Ishikawa (cell line): ENCODE measurements around the gene C7.

Experiments used
- CEBPB ChIP-seq: IDR thresholded peaks from 2 replicates; pipeline ENCODE4 v1.6.1; 2012
- CREB1 ChIP-seq: IDR thresholded peaks from 2 replicates; pipeline ENCODE4 v1.6.1; 2012; ENCODE audit warnings: low read depth
- EGR1 ChIP-seq: IDR thresholded peaks from 2 replicates; pipeline ENCODE4 v1.6.1; 2012
- EP300 ChIP-seq: IDR thresholded peaks from 2 replicates; pipeline ENCODE4 v1.6.1; 2012; ENCODE audit warnings: borderline replicate concordance
- FOXM1 ChIP-seq: IDR thresholded peaks from 2 replicates; pipeline ENCODE4 v1.6.1; 2012; ENCODE audit warnings: low read depth, borderline replicate concordance
- MAX ChIP-seq: IDR thresholded peaks from 2 replicates; pipeline ENCODE4 v1.6.1; 2012
- NFIC ChIP-seq: IDR thresholded peaks from 2 replicates; pipeline ENCODE4 v1.6.1; 2012
- RAD21 ChIP-seq: IDR thresholded peaks from 2 replicates; pipeline ENCODE4 v1.6.1; 2012; ENCODE audit warnings: low read depth
- TAF1 ChIP-seq: IDR thresholded peaks from 2 replicates; pipeline ENCODE4 v1.6.1; 2012; ENCODE audit warnings: low read depth, mild to moderate bottlenecking
- TCF12 ChIP-seq: IDR thresholded peaks from 2 replicates; pipeline ENCODE4 v1.6.1; 2012; ENCODE audit warnings: low read depth
- TEAD4 ChIP-seq: IDR thresholded peaks from 2 replicates; pipeline ENCODE4 v1.6.1; 2012
- USF1 ChIP-seq: IDR thresholded peaks from 2 replicates; pipeline ENCODE4 v1.6.1; 2012
- YY1 ChIP-seq: IDR thresholded peaks from 2 replicates; pipeline ENCODE4 v1.6.1; 2012; ENCODE audit warnings: low read depth
- ZBTB7A ChIP-seq: IDR thresholded peaks from 2 replicates; pipeline ENCODE4 v1.6.1; 2012; ENCODE audit warnings: low read depth
- TF ChIP-seq, protein P1 (sequence below): IDR thresholded peaks from 2 replicates; pipeline ENCODE4 v1.6.1; 2012; ENCODE audit warnings: low read depth, mild to moderate bottlenecking

The C7 gene

GRCh38 chr5:40976836-40977235 lies 67.5 kb downstream of the C7 start:
- no peak for TF ChIP-seq MAX

DNA sequence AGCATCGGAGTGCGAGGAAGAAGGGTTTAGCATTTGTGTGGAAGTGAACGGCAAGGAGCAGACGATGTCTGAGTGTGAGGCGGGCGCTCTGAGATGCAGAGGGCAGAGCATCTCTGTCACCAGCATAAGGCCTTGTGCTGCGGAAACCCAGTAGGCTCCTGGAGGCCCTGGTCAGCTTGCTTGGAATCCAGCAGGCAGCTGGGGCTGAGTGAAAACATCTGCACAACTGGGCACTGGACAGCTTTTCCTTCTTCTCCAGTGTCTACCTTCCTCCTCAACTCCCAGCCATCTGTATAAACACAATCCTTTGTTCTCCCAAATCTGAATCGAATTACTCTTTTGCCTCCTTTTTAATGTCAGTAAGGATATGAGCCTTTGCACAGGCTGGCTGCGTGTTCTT lies 72.1 kb downstream of the C7 start:
- no peak for TF ChIP-seq CREB1
- no peak for TF ChIP-seq TEAD4
- TF ChIP-seq ZBTB7A: no peak
- no peak for TF ChIP-seq USF1
- no peak for TF ChIP-seq MAX
- TF ChIP-seq CEBPB: no peak

DNA sequence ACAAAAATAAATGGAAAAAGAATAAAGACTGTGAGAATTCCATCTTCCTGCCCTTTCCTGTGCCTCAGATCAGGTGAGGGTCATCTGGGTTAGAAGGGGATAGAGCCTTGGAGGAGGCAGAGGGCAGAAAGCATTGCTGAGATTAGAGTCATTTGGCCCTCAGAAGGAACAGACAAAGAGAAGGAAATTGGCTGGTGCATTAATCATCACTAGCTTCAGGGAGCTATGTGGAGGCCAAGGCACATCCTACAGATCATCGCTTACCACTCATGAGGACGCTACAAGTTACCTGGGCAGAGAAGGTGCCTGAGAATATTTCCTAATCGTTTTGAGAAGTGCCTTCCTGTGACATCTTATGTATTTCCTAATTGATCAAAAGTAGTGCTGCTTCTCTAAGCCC lies 74.5 kb downstream of the C7 start:
- no peak for TF ChIP-seq NFIC
- no peak for TF ChIP-seq TCF12
- TF ChIP-seq EGR1: no peak
- TF ChIP-seq USF1: no peak
- no peak for TF ChIP-seq CREB1
- TF ChIP-seq EP300: no peak
- no peak for TF ChIP-seq ZBTB7A
- no peak for TF ChIP-seq TEAD4
- TF ChIP-seq MAX: no peak
- TF ChIP-seq, protein P1, sequence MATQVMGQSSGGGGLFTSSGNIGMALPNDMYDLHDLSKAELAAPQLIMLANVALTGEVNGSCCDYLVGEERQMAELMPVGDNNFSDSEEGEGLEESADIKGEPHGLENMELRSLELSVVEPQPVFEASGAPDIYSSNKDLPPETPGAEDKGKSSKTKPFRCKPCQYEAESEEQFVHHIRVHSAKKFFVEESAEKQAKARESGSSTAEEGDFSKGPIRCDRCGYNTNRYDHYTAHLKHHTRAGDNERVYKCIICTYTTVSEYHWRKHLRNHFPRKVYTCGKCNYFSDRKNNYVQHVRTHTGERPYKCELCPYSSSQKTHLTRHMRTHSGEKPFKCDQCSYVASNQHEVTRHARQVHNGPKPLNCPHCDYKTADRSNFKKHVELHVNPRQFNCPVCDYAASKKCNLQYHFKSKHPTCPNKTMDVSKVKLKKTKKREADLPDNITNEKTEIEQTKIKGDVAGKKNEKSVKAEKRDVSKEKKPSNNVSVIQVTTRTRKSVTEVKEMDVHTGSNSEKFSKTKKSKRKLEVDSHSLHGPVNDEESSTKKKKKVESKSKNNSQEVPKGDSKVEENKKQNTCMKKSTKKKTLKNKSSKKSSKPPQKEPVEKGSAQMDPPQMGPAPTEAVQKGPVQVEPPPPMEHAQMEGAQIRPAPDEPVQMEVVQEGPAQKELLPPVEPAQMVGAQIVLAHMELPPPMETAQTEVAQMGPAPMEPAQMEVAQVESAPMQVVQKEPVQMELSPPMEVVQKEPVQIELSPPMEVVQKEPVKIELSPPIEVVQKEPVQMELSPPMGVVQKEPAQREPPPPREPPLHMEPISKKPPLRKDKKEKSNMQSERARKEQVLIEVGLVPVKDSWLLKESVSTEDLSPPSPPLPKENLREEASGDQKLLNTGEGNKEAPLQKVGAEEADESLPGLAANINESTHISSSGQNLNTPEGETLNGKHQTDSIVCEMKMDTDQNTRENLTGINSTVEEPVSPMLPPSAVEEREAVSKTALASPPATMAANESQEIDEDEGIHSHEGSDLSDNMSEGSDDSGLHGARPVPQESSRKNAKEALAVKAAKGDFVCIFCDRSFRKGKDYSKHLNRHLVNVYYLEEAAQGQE: no peak
- no peak for TF ChIP-seq RAD21
- no peak for TF ChIP-seq FOXM1
- no peak for TF ChIP-seq CEBPB
- TF ChIP-seq TAF1: no peak
- no peak for TF ChIP-seq YY1

DNA sequence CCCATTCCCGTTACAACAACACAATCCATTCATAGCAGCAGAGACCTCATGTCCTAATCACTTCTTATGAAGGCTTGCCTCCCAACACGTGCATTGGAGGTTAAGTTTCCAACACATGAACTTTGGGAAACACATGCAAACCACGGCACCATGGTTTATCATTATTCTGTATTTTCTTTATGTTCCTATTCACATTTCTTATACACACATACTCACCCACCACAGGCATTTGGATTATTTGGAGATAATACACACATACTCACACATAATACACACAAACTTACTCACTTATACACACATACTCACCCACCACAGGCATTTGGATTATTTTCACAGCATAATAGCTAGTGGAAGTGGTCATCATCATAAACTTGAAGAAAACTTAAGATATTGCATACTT lies 75.6 kb downstream of the C7 start:
- TF ChIP-seq ZBTB7A: no peak
- TF ChIP-seq NFIC: no peak
- TF ChIP-seq RAD21: no peak
- TF ChIP-seq EGR1: no peak
- no peak for TF ChIP-seq FOXM1
- TF ChIP-seq EP300: no peak
- no peak for TF ChIP-seq TEAD4
- no peak for TF ChIP-seq TAF1
- no peak for TF ChIP-seq USF1
- TF ChIP-seq MAX: no peak
- no peak for TF ChIP-seq CEBPB
- no peak for TF ChIP-seq CREB1
- TF ChIP-seq, protein P1: no peak
- no peak for TF ChIP-seq TCF12
- TF ChIP-seq YY1: no peak

DNA sequence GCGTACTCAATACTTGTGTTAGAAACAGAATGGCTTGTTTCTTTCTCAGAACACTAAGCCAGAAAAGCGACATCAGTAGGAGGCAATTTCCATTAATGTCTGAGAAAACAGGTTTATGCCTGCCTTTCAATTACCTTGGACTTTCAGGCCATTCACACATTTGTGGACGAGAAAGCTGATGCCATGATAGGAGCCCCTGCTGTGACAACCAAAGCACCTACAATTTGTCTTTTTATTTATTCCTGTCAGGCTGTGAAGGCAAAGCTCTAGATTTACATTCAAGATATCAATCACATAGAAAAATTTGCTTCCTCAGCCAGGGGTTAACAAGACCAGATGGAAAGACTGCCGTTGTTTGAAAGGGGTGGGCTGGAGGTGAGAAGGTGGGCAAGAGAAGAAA lies 76.2 kb downstream of the C7 start:
- TF ChIP-seq EP300: no peak
- TF ChIP-seq, protein P1: no peak
- TF ChIP-seq CREB1: no peak
- no peak for TF ChIP-seq TAF1
- TF ChIP-seq ZBTB7A: no peak
- TF ChIP-seq USF1: no peak
